ENCODE measurements around the gene GJA4. TPM values are rescaled to one million over a fixed set of nuclear protein-coding genes. Genes with fewer than 3 reads are reported as not detected.
A peak's percentile ranks its signal among the peaks of the same experiment; 100 is the strongest.

The GJA4 gene
- total RNA-seq, 1 donor from 2014 or later, result 48.0 TPM

- Mint-ChIP-seq H3K4me3 (ENCODE audit: low read depth) (peak overlapping the region; percentile 17), H3K27me3 (peaks cover 6% of the 10 kb centered on the region), H3K4me1 (ENCODE audit: low read depth) (peaks cover 82% of the 10 kb centered on the region), H3K36me3 (ENCODE audit: insufficient read depth) (peaks cover 7% of the 10 kb centered on the region), H3K27ac (peak overlapping the region; percentile 92), H3K9me3 (ENCODE audit: low read depth) (no peaks in the 10 kb centered on the region)
- no peak for DNase-seq (ENCODE audit: low spot score, unreplicated experiment)
- TF ChIP-seq, protein P1, sequence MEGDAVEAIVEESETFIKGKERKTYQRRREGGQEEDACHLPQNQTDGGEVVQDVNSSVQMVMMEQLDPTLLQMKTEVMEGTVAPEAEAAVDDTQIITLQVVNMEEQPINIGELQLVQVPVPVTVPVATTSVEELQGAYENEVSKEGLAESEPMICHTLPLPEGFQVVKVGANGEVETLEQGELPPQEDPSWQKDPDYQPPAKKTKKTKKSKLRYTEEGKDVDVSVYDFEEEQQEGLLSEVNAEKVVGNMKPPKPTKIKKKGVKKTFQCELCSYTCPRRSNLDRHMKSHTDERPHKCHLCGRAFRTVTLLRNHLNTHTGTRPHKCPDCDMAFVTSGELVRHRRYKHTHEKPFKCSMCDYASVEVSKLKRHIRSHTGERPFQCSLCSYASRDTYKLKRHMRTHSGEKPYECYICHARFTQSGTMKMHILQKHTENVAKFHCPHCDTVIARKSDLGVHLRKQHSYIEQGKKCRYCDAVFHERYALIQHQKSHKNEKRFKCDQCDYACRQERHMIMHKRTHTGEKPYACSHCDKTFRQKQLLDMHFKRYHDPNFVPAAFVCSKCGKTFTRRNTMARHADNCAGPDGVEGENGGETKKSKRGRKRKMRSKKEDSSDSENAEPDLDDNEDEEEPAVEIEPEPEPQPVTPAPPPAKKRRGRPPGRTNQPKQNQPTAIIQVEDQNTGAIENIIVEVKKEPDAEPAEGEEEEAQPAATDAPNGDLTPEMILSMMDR (IDR thresholded peaks at IDR 0.05; ENCODE audit: unreplicated experiment), result no peak
Measured at GRCh38 chr1:34844252-34844634, 51.4 kb downstream of the GJA4 start.

Other genes starting within 250 kb of the GJA4 start
- not detected in 2 replicates for gene GJB5, start 38.0 kb upstream of the GJA4 start, total RNA-seq
- not detected in 2 replicates for gene GJB4, start 33.3 kb upstream of the GJA4 start, total RNA-seq
- gene GJB3, start 11.8 kb upstream of the GJA4 start, total RNA-seq, result 0.14 TPM in 1 of 2 replicates, not detected in the other
- 35.7 and 39.5 TPM in 2 replicates for gene SMIM12, start 66.8 kb downstream of the GJA4 start, total RNA-seq
- 1.3 TPM in 2 replicates for gene DLGAP3, start 136.7 kb downstream of the GJA4 start, total RNA-seq
- 8.8 and 10.0 TPM in 2 replicates for gene TMEM35B, start 192.3 kb downstream of the GJA4 start, total RNA-seq
- gene ZMYM6, start 238.9 kb downstream of the GJA4 start, total RNA-seq, result 27.3 and 30.1 TPM in 2 replicates